K562 (cell line): ENCODE results near the gene CDH12. TPM values are rescaled to one million over a fixed set of nuclear protein-coding genes. Genes with fewer than 3 reads are reported as not detected.

ENCODE experiments used
- CHD7 ChIP-seq: fragments of 200-600 bp; sonication (generic); IDR thresholded peaks from one replicate; pipeline ENCODE4 v1.6.1; 2012; ENCODE audit warnings: mild to moderate bottlenecking, low read depth, low read length, inconsistent platforms
- PYGO2 ChIP-seq: fragments of 450-650 bp; IDR thresholded peaks from 2 replicates; pipeline ENCODE4 v1.6.1; 2016; ENCODE audit warnings: mild to moderate bottlenecking, missing genetic modification characterization, moderate library complexity, missing compliant biosample characterization
- ZNF408 ChIP-seq: fragments of 250-450 bp; sonication (Bioruptor Pico); IDR thresholded peaks from 2 replicates; pipeline ENCODE4 v1.4.0; 2020; ENCODE audit warnings: low read depth, mild to moderate bottlenecking, moderate library complexity
- polyA plus RNA-seq, 8 experiments: library from polyadenylated mRNA; depleted of rRNA in 4 of 8; stranded (reverse) in 5 of 8; unstranded in 3 of 8; fragments of >200 nt; fragmentation: Nextera tagmentation in 2 of 8; fragmentation: Illumina TruSeq in 1 of 8; extraction: Ambion mirVana in 2 of 8; extraction: Trizol in 1 of 8; gene quantifications; 2 replicates each; pipeline versions ENCODE4 v1.2.1 to v1.2.3, GENCODE V29; 2011 to 2014; ENCODE audit warnings: inconsistent platforms in 1 of 8, missing spikeins in 1 of 8
- total RNA-seq, 7 experiments: library from RNA; depleted of rRNA in 6 of 7; stranded (reverse); fragments of >200 nt in 6 of 7; fragmentation: Illumina TruSeq in 2 of 7; extraction: Trizol in 2 of 7; gene quantifications; 2 replicates each; pipeline versions ENCODE4 v1.2.1 to v1.2.3, GENCODE V29; 2011 to 2021; ENCODE audit warnings: low replicate concordance in 1 of 7

The CDH12 gene
- total and polyA plus RNA-seq, 9 of the 15 experiments (the other 6 are each of a cell fraction or from before 2014, with no cell fraction given), result 0.03 to 1.7 (median 0.37) TPM

DNA sequence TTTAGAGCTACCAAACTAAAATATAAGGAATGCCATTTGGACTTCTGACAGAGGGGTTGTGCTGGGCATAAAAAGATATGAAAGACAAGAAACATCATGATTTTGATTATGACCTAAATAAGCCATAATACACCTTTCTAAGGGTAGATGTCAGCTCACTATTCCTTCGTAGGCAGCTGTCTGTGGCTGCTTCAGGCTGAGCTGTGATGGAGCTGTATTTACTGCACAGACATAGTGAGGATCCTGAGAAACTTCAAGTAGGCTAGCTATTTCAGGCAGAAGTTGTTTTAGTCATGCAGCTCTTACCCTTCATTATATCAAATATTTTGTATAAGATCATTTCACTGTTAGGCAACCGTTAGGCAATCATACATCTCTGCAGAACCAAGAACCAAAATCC lies 511.7 kb downstream of the CDH12 start (continued):
- TF ChIP-seq ZNF408 (CRISPR knock-in tag) (no peak), CHD7 (no peak), PYGO2 (no peak)
